Spleen (tissue), 11 donors: ENCODE measurements around the gene PARD3. TPM values are rescaled to one million over a fixed set of nuclear protein-coding genes. Genes with fewer than 3 reads are reported as not detected.

ENCODE experiments used
- DNase-seq: peaks from one replicate; pipeline ENCODE4 v3.0.0-alpha.2; 2020
- H3K27ac ChIP-seq, 8 donors: fragments of 200-600 bp; sonication (generic) in 7 of 8; 1 replicate in 4 of 8; 2 replicates in 4 of 8; pipeline versions ENCODE4 v1.5.0 to v1.8.0; 2016 to 2021; ENCODE audit warnings: inconsistent platforms in 4 of 8, mild to moderate bottlenecking in 4 of 8, moderate library complexity in 1 of 8
- H3K27me3 ChIP-seq, 7 donors: fragments of 200-600 bp; sonication (generic) in 6 of 7; replicated peaks in 1 of 7; 1 replicate in 4 of 7; 2 replicates in 3 of 7; pipeline versions ENCODE4 v1.5.0 to v1.8.0; 2016 to 2021; ENCODE audit warnings: inconsistent platforms in 3 of 7, mild to moderate bottlenecking in 1 of 7
- H3K36me3 ChIP-seq, 6 donors: fragments of 200-600 bp; sonication (generic) in 5 of 6; 1 replicate in 4 of 6; 2 replicates in 2 of 6; pipeline versions ENCODE4 v1.5.0 to v1.8.0; 2016 to 2021; ENCODE audit warnings: inconsistent platforms in 2 of 6
- H3K4me1 ChIP-seq, 6 donors: fragments of 200-600 bp; sonication (generic) in 5 of 6; 1 replicate in 3 of 6; 2 replicates in 3 of 6; pipeline versions ENCODE4 v1.5.0 to v1.8.0; 2016 to 2021; ENCODE audit warnings: inconsistent platforms in 3 of 6
- H3K4me3 ChIP-seq, 8 donors: fragments of 200-600 bp; sonication (generic) in 7 of 8; 1 replicate in 4 of 8; 2 replicates in 4 of 8; pipeline versions ENCODE4 v1.5.0 to v1.8.0; 2016 to 2021; ENCODE audit warnings: inconsistent platforms in 4 of 8, mild to moderate bottlenecking in 4 of 8, moderate library complexity in 2 of 8
- H3K9me3 ChIP-seq, 8 donors: fragments of 200-600 bp; sonication (generic) in 7 of 8; 1 replicate in 4 of 8; 2 replicates in 4 of 8; pipeline versions ENCODE4 v1.5.0 to v1.8.0; 2016 to 2021; ENCODE audit warnings: inconsistent platforms in 4 of 8
- CTCF ChIP-seq, 11 experiments: fragments of 200-600 bp in 7 of 11; fragments of 450-650 bp in 4 of 11; sonication (generic) in 4 of 11; IDR thresholded peaks in 8 of 11; conservative IDR thresholded peaks in 3 of 11; 1 replicate in 7 of 11; 2 replicates in 4 of 11; pipeline versions ENCODE4 v1.4.0 to v1.8.0; 2016 to 2021; ENCODE audit warnings: antibody characterized with exemption in 11 of 11, inconsistent platforms in 4 of 11, mild to moderate bottlenecking in 1 of 11
- POLR2A ChIP-seq, 3 donors: fragments of 450-650 bp; IDR thresholded peaks; one replicate each; pipeline ENCODE4 v1.5.1; 2017; ENCODE audit warnings: antibody characterized with exemption in 3 of 3, mild to moderate bottlenecking in 1 of 3
- POLR2AphosphoS5 ChIP-seq, 3 donors: sonication (generic); formaldehyde crosslinking; IDR thresholded peaks; one replicate each; pipeline ENCODE4 v1.5.1; 2017; ENCODE audit warnings: antibody characterized with exemption in 3 of 3
- WGBS, 5 donors: extraction: QIAGEN DNeasy Blood & Tissue Kit in 3 of 5; methylation state at CpG; one replicate each; pipeline versions ENCODE4 v1.1.5 to v1.1.7; 2013 to 2018; 5-methylcytosine and 5-hydroxymethylcytosine counted together
- intact Hi-C: fragments of 100-400 bp; cut with DNase I; formaldehyde crosslinking; loops from one replicate; pipeline ENCODE4 v1.15.0; 2023; ENCODE audit warnings: low total_unique reads
- polyA plus RNA-seq, 3 donors: library from polyadenylated mRNA; stranded (reverse); fragments of 200-250 nt; gene quantifications; one replicate each; pipeline ENCODE4 v1.2.1, GENCODE V29; 2013
- total RNA-seq, 7 donors: library from RNA; depleted of rRNA in 3 of 7; stranded (reverse); fragments of >200 nt in 3 of 7; fragmentation: NEBNext Ultra II Directional in 4 of 7; extraction: Animal tissue kit (Norgen Biotek cat#: 25700) in 4 of 7; gene quantifications; one replicate each; pipeline versions ENCODE4 v1.1.0 to v1.2.1, GENCODE V29; 2016 to 2021
- donor health status: healthy with polysubstance abuse.
- donor health status: DM: no; HTN: no; CAD: no; lungs with moderate emphysema.
- donor health status: DM: no; HTN: no; CAD: no.
- donor health status: Bipolar disorder and iron deficiency.
- donor health status: healthy.
- donor health status: DM: no; HTN: no; CAD: no.
- donor health status: DM: yes; HTN: yes; CAD: no.

The PARD3 gene
- total and polyA plus RNA-seq, 10 donors, result 2.8 to 18.9 (median 10.8) TPM

GRCh38 chr10:34088208-34088794 is 726.8 kb downstream of the PARD3 start:
- no peak overlapping the region for H3K4me3 ChIP-seq
- 86 to 94% (median 91%) methylated on average over 9 of the region's 9 CpGs for WGBS, 5 donors
- no peaks in the 10 kb centered on the region for H3K27me3 ChIP-seq
- no peak for DNase-seq
- no peaks in the 10 kb centered on the region for H3K4me1 ChIP-seq
- TF ChIP-seq CTCF (IDR thresholded peaks at IDR 0.05 in 8 of 11, conservative IDR thresholded peaks at IDR 0.05 in 3 of 11) (no peak), POLR2AphosphoS5 (IDR thresholded peaks at IDR 0.05) (no peak), POLR2A (IDR thresholded peaks at IDR 0.05) (no peak)
- intact Hi-C loops, result no loop called here
- peaks cover 0 to 31% (median 13%) of the 10 kb centered on the region in 8 donors for H3K9me3 ChIP-seq
- no peaks in the 10 kb centered on the region for H3K36me3 ChIP-seq
- H3K27ac ChIP-seq, result no peak overlapping the region

GRCh38 chr10:34087095-34087418 is 728.0 kb downstream of the PARD3 start:
- TF ChIP-seq POLR2AphosphoS5 (IDR thresholded peaks at IDR 0.05) (no peak), POLR2A (IDR thresholded peaks at IDR 0.05) (no peak), CTCF (IDR thresholded peaks at IDR 0.05 in 8 of 11, conservative IDR thresholded peaks at IDR 0.05 in 3 of 11) (no peak)
- Histone ChIP-seq H3K27me3 (no peaks in the 10 kb centered on the region), H3K4me3 (no peak overlapping the region), H3K36me3 (no peaks in the 10 kb centered on the region), H3K9me3 (peaks cover 0 to 34% (median 15%) of the 10 kb centered on the region in 8 donors), H3K27ac (no peak overlapping the region), H3K4me1 (no peaks in the 10 kb centered on the region)
- intact Hi-C loops, result no loop called here
- no peak for DNase-seq
- 68 to 93% (median 85%) methylated on average over 2 to 3 of the region's 3 CpGs for WGBS, 5 donors

DNA sequence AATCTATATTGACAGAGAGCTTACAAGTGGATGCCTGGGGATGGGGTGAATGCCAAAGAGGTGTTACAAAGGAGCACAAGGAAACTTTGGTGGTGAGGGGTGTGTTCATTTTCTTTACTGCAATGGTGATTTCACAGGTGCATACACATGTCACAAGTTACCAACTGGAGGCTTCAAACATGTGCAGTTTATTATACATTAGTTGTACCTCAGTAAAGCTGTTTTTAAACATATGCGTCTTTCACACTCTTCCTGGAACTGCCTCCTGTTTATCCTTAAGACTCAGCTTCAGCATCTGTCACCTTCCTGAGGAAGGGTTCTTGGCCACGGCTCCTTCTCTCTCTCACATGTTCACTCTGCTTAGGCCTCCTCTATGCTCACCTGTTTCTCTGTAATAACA is 731.5 kb downstream of the PARD3 start:
- 90 to 95% (median 94%) methylated on average over 2 of the region's 2 CpGs for WGBS, 5 donors
- Histone ChIP-seq H3K27ac (no peak overlapping the region), H3K27me3 (no peaks in the 10 kb centered on the region), H3K4me3 (no peak overlapping the region), H3K9me3 (peaks cover 0 to 34% (median 13%) of the 10 kb centered on the region in 8 donors), H3K36me3 (no peaks in the 10 kb centered on the region), H3K4me1 (peaks cover 0 to 4% (median under 1%) of the 10 kb centered on the region in 6 donors)
- no peak for DNase-seq
- TF ChIP-seq POLR2A (IDR thresholded peaks at IDR 0.05) (no peak), POLR2AphosphoS5 (IDR thresholded peaks at IDR 0.05) (no peak), CTCF (IDR thresholded peaks at IDR 0.05 in 8 of 11, conservative IDR thresholded peaks at IDR 0.05 in 3 of 11) (no peak)
- intact Hi-C loops, result no loop called here

GRCh38 chr10:34081948-34082347 is 733.1 kb downstream of the PARD3 start:
- no peak overlapping the region for H3K27ac ChIP-seq
- H3K27me3 ChIP-seq, result no peaks in the 10 kb centered on the region
- TF ChIP-seq POLR2A (IDR thresholded peaks at IDR 0.05), result no peak
- TF ChIP-seq POLR2AphosphoS5 (IDR thresholded peaks at IDR 0.05), result no peak
- no peak for TF ChIP-seq CTCF (IDR thresholded peaks at IDR 0.05 in 8 of 11, conservative IDR thresholded peaks at IDR 0.05 in 3 of 11)
- no peak overlapping the region for H3K4me3 ChIP-seq
- H3K4me1 ChIP-seq, result peaks cover 0 to 10% (median 7%) of the 10 kb centered on the region in 6 donors
- no peaks in the 10 kb centered on the region for H3K36me3 ChIP-seq
- DNase-seq, result no peak
- WGBS, 5 donors, result 88 to 96% (median 93%) methylated on average over 11 of the region's 11 CpGs
- intact Hi-C loops, result no loop called here
- peaks cover 0 to 31% (median 13%) of the 10 kb centered on the region in 8 donors for H3K9me3 ChIP-seq
